IMR-90 (cell line): ENCODE results near the gene SLFNL1. TPM values are rescaled to one million over a fixed set of nuclear protein-coding genes. Genes with fewer than 3 reads are reported as not detected.

Experiments used
- ATAC-seq: fragments of 200-7000 bp; cut with Tn5 transposase; 2 replicates; pipeline ENCODE4 v1.9.1; 2020; ENCODE audit warnings: low read depth, mild to moderate bottlenecking, moderate library complexity
- BruUV-seq: library from RNA; stranded (reverse); fragments of 400-500 nt; replicated peaks from 2 replicates; lab custom pipeline; 2021; lab: Mats Ljungman, UMichigan
- CTCF ChIA-PET: fragments of 300-600 bp; formaldehyde crosslinking; extraction: SDS; loops from one replicate; lab custom pipeline; 2021; ENCODE audit warnings: antibody characterized with exemption; lab: Yijun Ruan, JAX
- POLR2A ChIA-PET: fragments of 300-600 bp; sonication (Branson Sonifier 250); formaldehyde crosslinking; loops from one replicate; lab custom pipeline; 2022; ENCODE audit warnings: antibody characterized with exemption; ENCODE audit not compliant: unreplicated experiment; lab: Charles Lee
- DNase-seq: peaks from one replicate; pipeline ENCODE4 v3.0.0; 2013
- H2AFZ ChIP-seq: replicated peaks from 2 replicates; pipeline ENCODE3; 2013; ENCODE audit warnings: low read length, mild to moderate bottlenecking; ENCODE audit not compliant: poor library complexity
- H2AK5ac ChIP-seq: 2 replicates; pipeline ENCODE4 v1.6.1; 2013; ENCODE audit warnings: low read depth, low read length, inconsistent platforms
- H2AK9ac ChIP-seq: replicated peaks from 2 replicates; pipeline ENCODE3; 2013; ENCODE audit warnings: mild to moderate bottlenecking, low read depth, low read length, moderate library complexity; ENCODE audit not compliant: poor library complexity
- H2BK120ac ChIP-seq: 2 replicates; pipeline ENCODE4 v1.6.1; 2013; ENCODE audit warnings: low read depth, low read length, inconsistent platforms
- H2BK15ac ChIP-seq: 3 replicates; pipeline ENCODE4 v1.6.1; 2013; ENCODE audit warnings: low read depth, low read length, inconsistent platforms
- H2BK20ac ChIP-seq: 2 replicates; pipeline ENCODE4 v1.6.1; 2013; ENCODE audit warnings: low read depth, mild to moderate bottlenecking, inconsistent platforms, low read length, moderate library complexity
- H2BK5ac ChIP-seq: 2 replicates; pipeline ENCODE4 v1.6.1; 2013; ENCODE audit warnings: mild to moderate bottlenecking, low read depth, low read length, inconsistent platforms; ENCODE audit not compliant: poor library complexity, severe bottlenecking
- H3K14ac ChIP-seq: replicated peaks from 2 replicates; pipeline ENCODE4 v1.6.1; 2013; ENCODE audit warnings: low read depth, low read length, inconsistent platforms
- H3K18ac ChIP-seq: 2 replicates; pipeline ENCODE4 v1.6.1; 2013; ENCODE audit warnings: low read depth, low read length, control low read depth
- H3K23ac ChIP-seq: 2 replicates; pipeline ENCODE4 v1.6.1; 2013; ENCODE audit warnings: low read depth, low read length, inconsistent platforms
- H3K27ac ChIP-seq: 2 replicates; pipeline ENCODE4 v1.5.1; 2013; ENCODE audit warnings: mild to moderate bottlenecking, control low read depth, low read length; ENCODE audit not compliant: insufficient read depth
- H3K27me3 ChIP-seq: 2 replicates; pipeline ENCODE4 v1.6.1; 2013; ENCODE audit warnings: low read length; ENCODE audit not compliant: control insufficient read depth, insufficient read depth
- H3K36me3 ChIP-seq: 2 replicates; pipeline ENCODE4 v1.6.1; 2013; ENCODE audit warnings: low read length, mixed read lengths; ENCODE audit not compliant: control insufficient read depth, insufficient read depth
- H3K4ac ChIP-seq: 2 replicates; pipeline ENCODE4 v1.6.1; 2013; ENCODE audit warnings: low read depth, low read length, inconsistent platforms
- H3K4me1 ChIP-seq: 2 replicates; pipeline ENCODE4 v1.6.1; 2013; ENCODE audit warnings: low read length, mixed read lengths; ENCODE audit not compliant: control insufficient read depth, insufficient read depth
- H3K4me2 ChIP-seq: 2 replicates; pipeline ENCODE4 v1.6.1; 2013; ENCODE audit warnings: low read depth, mild to moderate bottlenecking, control low read depth, low read length, moderate library complexity
- H3K4me3 ChIP-seq: 2 replicates; pipeline ENCODE4 v1.5.1; 2013; ENCODE audit warnings: low read depth, mild to moderate bottlenecking, control low read depth, low read length, moderate library complexity; ENCODE audit not compliant: insufficient read depth
- H3K56ac ChIP-seq: 2 replicates; pipeline ENCODE4 v1.6.1; 2013; ENCODE audit warnings: low read length, inconsistent platforms; ENCODE audit not compliant: insufficient read depth; ENCODE audit errors: extremely low read depth
- H3K79me1 ChIP-seq, 2 experiments: 2 replicates each; pipeline ENCODE4 v1.6.1; 2013; ENCODE audit warnings: low read length in 2 of 2, inconsistent platforms in 1 of 2, low read depth in 1 of 2
- H3K9ac ChIP-seq: 2 replicates; pipeline ENCODE4 v1.6.1; 2013; ENCODE audit warnings: low read depth, low read length, control low read depth
- H3K9me1 ChIP-seq: 2 replicates; pipeline ENCODE4 v1.6.1; 2013; ENCODE audit warnings: low read length, inconsistent platforms; ENCODE audit not compliant: insufficient read depth
- H3K9me3 ChIP-seq: 2 replicates; pipeline ENCODE4 v1.6.1; 2013; ENCODE audit warnings: low read length; ENCODE audit not compliant: control insufficient read depth, insufficient read depth
- H4K20me1 ChIP-seq: 2 replicates; pipeline ENCODE4 v1.6.1; 2013; ENCODE audit warnings: low read length, inconsistent platforms; ENCODE audit not compliant: insufficient read depth
- H4K5ac ChIP-seq: 2 replicates; pipeline ENCODE4 v1.6.1; 2013; ENCODE audit warnings: mild to moderate bottlenecking, low read depth, low read length, control low read depth
- H4K8ac ChIP-seq, 2 experiments: 2 replicates each; pipeline ENCODE4 v1.6.1; 2013; ENCODE audit warnings: low read depth in 2 of 2, low read length in 2 of 2, control low read depth in 1 of 2, inconsistent platforms in 1 of 2
- H4K91ac ChIP-seq: 2 replicates; pipeline ENCODE4 v1.6.1; 2013; ENCODE audit warnings: low read depth, low read length, inconsistent platforms; ENCODE audit not compliant: insufficient read depth
- BHLHE40 ChIP-seq: fragments of 150-350 bp; IDR thresholded peaks from 2 replicates; pipeline ENCODE4 v1.6.1; 2016; ENCODE audit warnings: mild to moderate bottlenecking, low read depth, low read length
- CEBPB ChIP-seq: IDR thresholded peaks from 2 replicates; pipeline ENCODE4 v1.6.1; 2012; ENCODE audit warnings: low read depth, low read length, improper control_type of control experiment
- FOS ChIP-seq: fragments of 150-350 bp; IDR thresholded peaks from 2 replicates; pipeline ENCODE4 v1.6.1; 2016; ENCODE audit warnings: low read depth, low read length
- MAFK ChIP-seq: IDR thresholded peaks from 2 replicates; pipeline ENCODE4 v1.6.1; 2012; ENCODE audit warnings: low read depth, low read length, improper control_type of control experiment
- MAZ ChIP-seq: IDR thresholded peaks from 2 replicates; pipeline ENCODE4 v1.6.1; 2012; ENCODE audit warnings: low read depth, mild to moderate bottlenecking, low read length, improper control_type of control experiment, moderate library complexity, borderline replicate concordance
- POLR2A ChIP-seq: IDR thresholded peaks from 2 replicates; pipeline ENCODE4 v1.6.1; 2012; ENCODE audit warnings: mild to moderate bottlenecking, low read depth, low read length
- RFX5 ChIP-seq: IDR thresholded peaks from 2 replicates; pipeline ENCODE4 v1.8.0; 2012; ENCODE audit warnings: low read depth, mild to moderate bottlenecking, low read length, moderate library complexity
- WGBS, 2 experiments: methylation state at CpG; one replicate each; pipeline versions ENCODE4 v1.1.5 to v1.1.7; 2013; ENCODE audit warnings: missing lambda C conversion rate in 2 of 2; ENCODE audit not compliant: insufficient read length in 1 of 2; ENCODE audit errors: extremely low coverage in 2 of 2; 5-methylcytosine and 5-hydroxymethylcytosine counted together
- dilution Hi-C: fragments of 300-500 bp; cut with HindIII; formaldehyde crosslinking; loops from one replicate; pipeline ENCODE4 v1.14.3; 2018; ENCODE audit warnings: low sequenced_read_pairs; ENCODE audit not compliant: unreplicated experiment
- in situ Hi-C: fragments of 300-500 bp; cut with MboI; formaldehyde crosslinking; loops from 3 replicates; pipeline ENCODE4 v1.14.3; 2019; ENCODE audit warnings: low sequenced_read_pairs, inconsistent platforms, mixed read lengths
- intact Hi-C: fragments of 100-400 bp; cut with micrococcal nuclease; formaldehyde crosslinking; loops from 2 replicates; pipeline ENCODE4 v1.10.0; 2022
- polyA plus RNA-seq, 3 experiments: library from polyadenylated mRNA; depleted of rRNA; stranded (reverse); fragments of >200 nt; gene quantifications; 2 replicates each; pipeline ENCODE4 v1.2.3, GENCODE V29; 2012; ENCODE audit warnings: low replicate concordance in 1 of 3
- total RNA-seq: library from RNA; depleted of rRNA; stranded (reverse); fragments of >200 nt; gene quantifications from 2 replicates; pipeline ENCODE4 v1.2.3, GENCODE V29; 2012
- TF ChIP-seq, protein P1 (sequence below): conservative IDR thresholded peaks from 2 replicates; pipeline ENCODE4 v1.5.1; 2012; ENCODE audit warnings: mild to moderate bottlenecking, low read depth, low read length, improper control_type of control experiment
- TF ChIP-seq, protein P2 (sequence below): fragments of 150-350 bp; IDR thresholded peaks from 2 replicates; pipeline ENCODE4 v1.6.1; 2016; ENCODE audit warnings: low read depth, mild to moderate bottlenecking, low read length, moderate library complexity, borderline replicate concordance

SLFNL1 gene
- total and polyA plus RNA-seq, 2 of the 4 experiments (the other 2 are of a cell fraction) = under 0.01 to 0.09 TPM

DNA sequence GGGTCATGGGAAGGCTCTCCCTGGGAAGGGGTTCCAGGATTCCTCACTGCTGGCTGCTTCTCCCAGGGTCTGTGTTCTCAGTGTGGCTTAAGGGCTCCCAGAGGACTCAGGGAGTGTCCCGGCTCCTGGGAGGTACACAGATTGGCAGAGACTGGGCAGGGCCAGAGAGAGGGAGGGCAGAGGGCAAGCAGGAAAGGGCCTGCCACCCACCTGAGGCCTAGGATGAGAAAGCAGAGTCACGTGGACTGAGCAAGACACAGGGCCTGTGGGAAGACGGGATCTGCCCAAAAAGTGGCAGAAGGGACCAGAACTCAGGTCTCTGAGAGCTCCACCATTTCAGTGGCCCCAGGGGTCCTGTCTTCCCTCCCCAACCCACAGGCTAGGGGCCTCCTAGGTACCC is 871 bp downstream of the SLFNL1 start:
- H3K4me2 ChIP-seq = no peak overlapping the region
- no peak overlapping the region for H4K8ac ChIP-seq
- no peak overlapping the region for H3K18ac ChIP-seq
- H4K91ac ChIP-seq = no peak overlapping the region
- dilution Hi-C loops = no loop called here
- no peak overlapping the region for H3K27ac ChIP-seq
- POLR2A ChIA-PET = no interaction called here
- peaks cover 17% of the 10 kb centered on the region for H3K9me1 ChIP-seq
- no peak overlapping the region for H2AK5ac ChIP-seq
- H2AFZ ChIP-seq = no peak overlapping the region
- in situ Hi-C loops = no loop called here
- TF ChIP-seq, protein P1, sequence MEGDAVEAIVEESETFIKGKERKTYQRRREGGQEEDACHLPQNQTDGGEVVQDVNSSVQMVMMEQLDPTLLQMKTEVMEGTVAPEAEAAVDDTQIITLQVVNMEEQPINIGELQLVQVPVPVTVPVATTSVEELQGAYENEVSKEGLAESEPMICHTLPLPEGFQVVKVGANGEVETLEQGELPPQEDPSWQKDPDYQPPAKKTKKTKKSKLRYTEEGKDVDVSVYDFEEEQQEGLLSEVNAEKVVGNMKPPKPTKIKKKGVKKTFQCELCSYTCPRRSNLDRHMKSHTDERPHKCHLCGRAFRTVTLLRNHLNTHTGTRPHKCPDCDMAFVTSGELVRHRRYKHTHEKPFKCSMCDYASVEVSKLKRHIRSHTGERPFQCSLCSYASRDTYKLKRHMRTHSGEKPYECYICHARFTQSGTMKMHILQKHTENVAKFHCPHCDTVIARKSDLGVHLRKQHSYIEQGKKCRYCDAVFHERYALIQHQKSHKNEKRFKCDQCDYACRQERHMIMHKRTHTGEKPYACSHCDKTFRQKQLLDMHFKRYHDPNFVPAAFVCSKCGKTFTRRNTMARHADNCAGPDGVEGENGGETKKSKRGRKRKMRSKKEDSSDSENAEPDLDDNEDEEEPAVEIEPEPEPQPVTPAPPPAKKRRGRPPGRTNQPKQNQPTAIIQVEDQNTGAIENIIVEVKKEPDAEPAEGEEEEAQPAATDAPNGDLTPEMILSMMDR = no peak
- TF ChIP-seq POLR2A (no peak), FOS (no peak), MAZ (no peak), RFX5 (no peak), MAFK (no peak), BHLHE40 (no peak), CEBPB (no peak)
- TF ChIP-seq, protein P2, sequence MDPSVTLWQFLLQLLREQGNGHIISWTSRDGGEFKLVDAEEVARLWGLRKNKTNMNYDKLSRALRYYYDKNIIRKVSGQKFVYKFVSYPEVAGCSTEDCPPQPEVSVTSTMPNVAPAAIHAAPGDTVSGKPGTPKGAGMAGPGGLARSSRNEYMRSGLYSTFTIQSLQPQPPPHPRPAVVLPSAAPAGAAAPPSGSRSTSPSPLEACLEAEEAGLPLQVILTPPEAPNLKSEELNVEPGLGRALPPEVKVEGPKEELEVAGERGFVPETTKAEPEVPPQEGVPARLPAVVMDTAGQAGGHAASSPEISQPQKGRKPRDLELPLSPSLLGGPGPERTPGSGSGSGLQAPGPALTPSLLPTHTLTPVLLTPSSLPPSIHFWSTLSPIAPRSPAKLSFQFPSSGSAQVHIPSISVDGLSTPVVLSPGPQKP = no peak
- no peak overlapping the region for H2BK20ac ChIP-seq
- intact Hi-C loops = loop anchor here (5.0 kb wide), 1 partner anchor 412 kb away; no protein-coding TSS in a partner anchor
- H2BK120ac ChIP-seq = no peak overlapping the region
- 100% methylated on average over 2 of the region's 3 CpGs; no CpG with 5 or more reads in 1 of the 2 experiments for WGBS, 2 experiments
- H3K23ac ChIP-seq = no peak overlapping the region; the same call in 1 of the 2 replicates
- H2AK9ac ChIP-seq = no peak overlapping the region
- H3K36me3 ChIP-seq = peaks cover 14% of the 10 kb centered on the region
- CTCF ChIA-PET = no interaction called here
- H3K4me1 ChIP-seq = peaks cover 5% of the 10 kb centered on the region
- H3K9me3 ChIP-seq = no peaks in the 10 kb centered on the region
- H4K5ac ChIP-seq = no peak overlapping the region
- no peak overlapping the region for H3K4me3 ChIP-seq
- H4K20me1 ChIP-seq = peaks cover 9% of the 10 kb centered on the region; the same call in 1 of the 2 replicates
- no peaks in the 10 kb centered on the region for H3K79me1 ChIP-seq
- BruUV-seq = no TSS peak
- DNase-seq = no peak
- no peak for ATAC-seq
- H2BK15ac ChIP-seq = no peak overlapping the region
- no peak overlapping the region for H3K14ac ChIP-seq
- H3K9ac ChIP-seq = no peak overlapping the region
- no peaks in the 10 kb centered on the region for H3K27me3 ChIP-seq
- H2BK5ac ChIP-seq = no peak overlapping the region
- H3K4ac ChIP-seq = no peak overlapping the region
- H3K56ac ChIP-seq = no peak overlapping the region
